Measurements from ENCODE around the gene RPS6KA3.

RPS6KA3 gene

DNA sequence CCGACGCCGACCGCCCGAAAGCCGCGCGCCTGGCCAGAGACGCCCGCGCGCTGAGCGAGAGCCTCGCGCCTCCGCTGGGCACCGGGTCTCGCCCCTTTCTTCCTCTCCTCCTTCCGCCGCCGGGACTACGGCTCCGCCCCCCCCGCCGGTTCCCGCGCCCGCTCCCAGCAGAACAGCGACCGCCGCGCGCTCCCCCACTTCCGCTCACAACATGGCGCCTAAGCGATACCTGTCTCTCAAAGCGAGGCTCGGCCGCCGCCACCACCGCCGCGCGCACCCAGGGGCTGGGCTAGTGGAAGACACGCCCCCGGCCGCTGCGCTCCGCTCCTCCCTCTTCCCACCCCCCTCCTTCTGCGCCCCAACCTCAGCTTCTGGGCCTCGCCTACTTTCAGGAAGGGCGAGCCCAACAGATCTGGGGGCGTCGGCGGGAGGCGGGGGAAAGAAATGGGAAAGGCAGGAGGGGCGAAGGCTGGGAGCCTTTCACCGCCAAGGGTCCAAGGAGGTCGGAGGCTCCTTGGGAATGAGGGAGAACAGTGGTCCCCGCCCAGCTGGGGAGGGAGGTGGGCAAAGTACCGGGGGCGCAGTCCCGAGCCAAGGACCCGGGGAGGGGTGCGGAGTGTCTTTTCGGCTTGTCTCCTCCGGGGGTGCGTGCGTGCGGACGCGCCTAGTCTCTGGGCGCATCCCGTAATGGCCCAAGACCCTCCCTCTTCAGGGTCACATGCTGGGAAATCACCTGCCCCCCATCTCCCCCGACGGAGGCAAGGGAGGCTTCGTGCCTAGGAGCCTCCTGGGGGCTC lies at the start of gene RPS6KA3:
RPS6KA3 (minus strand) TSS at position 100 of the 797 bp plus-strand sequence. CDS start 277 bp downstream, outside the sequence.
- DNase-seq, result peak; percentile 83 to 84

DNA sequence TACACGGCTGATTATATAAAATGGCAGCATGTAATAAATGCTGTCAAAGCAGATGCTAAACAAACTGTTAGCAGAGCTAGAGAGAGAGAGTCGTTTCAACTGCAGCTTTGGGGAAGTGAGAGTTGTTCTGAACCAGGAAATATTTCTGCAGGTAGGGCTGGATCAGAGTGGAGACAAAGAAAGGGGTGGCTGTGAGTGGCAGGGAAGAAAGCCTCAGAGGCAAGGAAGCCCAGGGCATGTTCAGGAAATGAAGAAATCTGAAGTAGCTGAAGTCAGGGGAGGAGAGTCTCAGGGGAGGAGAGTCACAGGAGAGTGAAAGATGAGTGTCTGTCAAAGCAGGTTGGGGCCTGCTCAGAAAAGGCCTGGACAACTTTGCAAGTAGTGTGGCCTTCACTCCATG lies 48.4 kb upstream of the RPS6KA3 start:
- DNase-seq, result no peak

DNA sequence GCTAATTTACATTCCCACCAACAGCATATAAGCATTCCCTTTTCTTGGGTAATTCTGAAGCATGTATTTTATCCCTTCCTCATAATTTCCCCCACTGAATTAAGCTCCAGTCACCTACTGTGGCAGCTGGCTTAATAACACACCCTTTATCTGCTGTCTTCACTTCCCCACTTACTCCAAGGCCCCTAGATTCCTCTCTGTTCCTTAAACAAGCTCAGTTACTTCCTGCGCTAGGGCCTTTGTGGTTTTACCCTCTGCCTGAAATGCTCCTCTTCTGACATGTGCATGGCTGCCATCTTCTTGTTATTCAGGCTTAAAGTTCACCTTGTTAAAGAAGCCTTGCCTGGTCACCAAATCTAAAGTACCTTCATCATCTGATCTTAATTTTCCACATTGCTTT lies 47.2 kb upstream of the RPS6KA3 start:
- DNase-seq, result no peak

GRCh38 chrX:20312018-20312417 lies 45.3 kb upstream of the RPS6KA3 start:
- no peak for DNase-seq

DNA sequence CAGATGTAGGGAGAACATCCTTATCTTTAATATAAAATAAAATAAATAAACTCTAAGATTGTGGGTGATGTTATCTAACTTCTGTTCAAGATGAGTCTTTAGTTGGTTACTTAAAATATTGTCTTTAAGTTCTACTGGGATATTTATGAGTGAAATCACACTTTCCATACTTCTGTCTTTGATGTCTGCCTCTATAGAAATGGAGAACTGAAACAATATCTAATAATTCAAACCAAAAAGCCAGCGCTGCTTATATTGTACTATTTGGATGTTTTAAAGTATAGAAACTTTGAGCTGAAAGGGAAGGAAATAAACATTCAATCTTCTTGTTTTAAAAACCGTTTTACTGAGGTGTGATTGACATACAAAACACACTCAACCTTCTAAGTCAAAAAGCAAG lies 44.8 kb upstream of the RPS6KA3 start:
- DNase-seq, result no peak

DNA sequence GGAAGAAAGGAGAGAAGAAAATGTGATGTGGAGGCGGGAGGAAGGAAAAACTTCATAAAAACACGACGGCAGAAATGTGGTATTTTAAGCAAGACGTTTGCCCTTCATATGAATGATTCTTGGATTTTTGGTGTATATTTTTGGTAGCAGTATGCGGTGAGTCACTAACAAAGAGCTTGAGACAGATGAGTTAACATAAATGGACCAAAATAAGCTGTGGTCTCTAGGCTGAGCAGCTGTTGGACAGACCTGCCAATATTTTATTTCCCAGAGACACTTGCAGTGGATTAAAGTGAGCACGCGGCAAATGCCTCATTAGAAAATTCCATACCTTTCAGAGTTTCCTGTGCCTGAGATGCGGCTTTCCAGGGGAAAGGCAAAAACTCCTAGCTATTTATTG lies 43.1 kb upstream of the RPS6KA3 start:
- DNase-seq, result no peak

DNA sequence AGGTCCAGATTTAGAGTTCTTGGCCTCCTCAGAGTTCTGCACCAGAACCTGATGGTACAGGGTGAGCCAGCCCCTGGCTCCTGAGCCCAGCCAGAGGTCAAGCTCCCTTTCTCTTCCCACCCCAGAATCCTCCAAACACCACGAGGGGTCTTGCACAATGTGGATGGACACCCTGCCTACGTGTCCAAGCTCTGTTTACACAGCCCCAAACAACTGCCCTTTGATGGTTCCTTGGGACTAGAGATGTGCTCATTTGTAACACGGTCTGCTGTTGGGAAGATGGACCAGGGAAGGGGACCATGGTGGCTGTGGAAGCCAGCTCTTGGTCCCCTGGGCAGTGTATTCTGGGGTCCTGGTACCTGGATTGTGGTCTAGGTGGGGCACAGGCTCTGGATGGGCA lies 40.0 kb upstream of the RPS6KA3 start:
- DNase-seq, result no peak

DNA sequence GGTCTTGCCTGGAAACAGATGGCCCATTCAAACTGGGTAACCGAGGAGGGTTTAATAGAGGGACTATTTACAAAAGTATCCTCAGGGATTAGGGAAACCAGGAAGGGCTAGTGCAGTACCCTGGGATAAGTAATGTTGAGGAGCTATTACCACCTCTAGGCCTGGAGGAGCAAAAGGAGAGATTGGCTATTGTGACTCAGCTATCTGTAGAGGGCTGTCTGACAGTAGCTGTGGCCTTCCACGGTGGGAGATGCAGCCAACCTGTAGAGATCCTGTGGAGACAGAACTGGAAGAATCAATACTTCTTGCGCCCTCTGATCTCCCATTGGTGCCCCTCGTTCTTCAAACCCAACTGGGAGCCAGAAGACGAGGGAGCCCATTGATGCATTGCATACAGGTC lies 34.1 kb upstream of the RPS6KA3 start:
- no peak for DNase-seq

DNA sequence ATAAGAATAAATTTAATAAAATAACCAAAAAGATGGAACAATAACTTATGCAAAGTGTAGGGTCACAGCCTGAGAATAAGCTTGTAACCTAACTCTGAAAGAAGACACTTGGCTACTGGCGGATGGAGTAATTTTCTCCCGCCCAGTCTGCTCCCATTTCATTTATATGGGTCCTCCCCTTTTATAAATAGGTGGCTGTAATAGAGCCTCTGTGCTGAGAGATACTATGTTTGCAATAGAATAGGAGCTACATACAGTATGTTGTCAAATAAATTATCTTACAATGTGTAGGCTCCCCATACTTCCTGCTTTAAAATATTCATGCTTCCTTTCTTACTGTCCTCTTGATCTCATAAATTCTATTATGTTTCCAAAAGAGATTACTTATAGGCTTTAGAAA lies 28.2 kb upstream of the RPS6KA3 start:
- no peak for DNase-seq

- DNase-seq, result no peak
Measured at GRCh38 chrX:20294284-20294683, 27.6 kb upstream of the RPS6KA3 start.

DNA sequence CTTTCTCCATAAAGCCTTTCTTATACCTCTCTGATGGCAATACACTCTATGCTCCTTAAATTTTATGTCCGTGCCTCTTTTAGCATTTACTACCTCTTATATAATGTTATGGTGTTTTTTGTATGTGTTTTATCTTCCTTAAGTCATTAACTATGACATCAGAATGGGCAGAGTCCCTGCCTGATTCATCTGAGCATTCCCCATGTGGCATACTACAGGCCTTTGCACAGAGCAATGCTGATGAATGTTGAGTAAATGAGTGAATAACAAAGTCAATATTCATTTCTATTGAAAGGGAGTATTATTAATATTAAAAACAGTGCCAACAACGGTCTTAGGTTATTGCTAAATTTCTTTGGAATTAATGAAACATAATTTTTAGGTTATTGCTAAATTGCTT lies 18.8 kb upstream of the RPS6KA3 start:
- DNase-seq, result no peak

DNA sequence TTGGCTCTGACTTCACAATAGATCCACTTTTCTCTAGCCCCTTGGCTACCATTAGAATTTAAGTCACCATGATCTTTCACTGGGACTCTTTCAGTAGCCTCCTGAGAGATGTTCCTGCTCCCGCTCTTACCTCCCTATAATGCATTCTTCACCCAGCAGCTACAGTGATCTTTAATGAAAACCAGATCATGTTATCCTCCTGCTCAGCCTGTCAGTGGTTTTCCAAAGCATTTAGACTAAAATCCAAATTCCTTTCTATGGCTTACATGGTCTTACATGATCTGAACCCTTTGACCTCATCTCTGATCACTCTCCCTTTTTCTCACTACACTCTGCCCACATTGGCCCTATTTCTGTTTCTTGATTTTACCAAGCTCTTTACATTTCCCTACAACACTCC lies 18.3 kb upstream of the RPS6KA3 start:
- DNase-seq, result no peak

- DNase-seq, result no peak
Measured at GRCh38 chrX:20284444-20284843, 17.7 kb upstream of the RPS6KA3 start.

GRCh38 chrX:20280938-20281337 lies 14.2 kb upstream of the RPS6KA3 start:
- no peak for DNase-seq

DNA sequence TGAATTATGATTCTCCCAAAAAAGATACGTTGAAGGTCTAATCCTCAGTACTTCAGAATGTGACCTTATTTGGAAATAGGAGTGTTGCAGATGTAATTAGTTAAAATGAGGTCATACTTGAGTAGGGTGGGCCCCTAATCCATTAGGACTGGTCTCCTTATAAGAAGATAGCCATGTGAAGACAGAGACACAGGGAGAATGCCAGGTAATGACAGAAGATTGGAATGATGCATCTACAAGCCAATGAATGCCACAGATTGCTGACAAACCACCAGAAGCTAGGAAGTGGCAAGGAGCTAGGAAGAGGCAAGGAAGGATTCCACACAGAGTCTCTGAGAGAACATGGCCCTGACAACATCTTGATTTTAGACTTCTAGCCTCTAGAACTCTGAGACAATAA lies 7.4 kb upstream of the RPS6KA3 start:
- DNase-seq, result no peak

- DNase-seq, result no peak
Measured at GRCh38 chrX:20271730-20272129, 5.0 kb upstream of the RPS6KA3 start.

DNA sequence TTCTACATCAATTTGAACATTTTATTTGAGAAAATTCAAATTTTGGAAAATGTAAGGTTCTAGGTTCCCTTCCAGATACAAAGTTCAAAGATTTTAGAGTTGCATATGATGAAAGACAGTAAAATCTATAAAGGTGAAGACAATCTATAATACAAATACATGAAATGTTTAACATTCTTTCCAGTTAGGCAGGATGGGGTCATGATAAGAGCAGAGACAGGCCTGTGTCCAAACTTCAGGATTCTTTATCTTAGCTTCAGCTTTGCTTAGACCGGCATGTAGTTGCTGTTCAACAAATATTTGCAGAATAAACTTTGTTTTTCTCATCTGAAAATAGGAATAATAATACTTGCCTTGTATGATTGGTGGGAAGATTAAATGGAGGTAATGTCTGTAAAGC lies 4.5 kb upstream of the RPS6KA3 start:
- DNase-seq, result no peak

- DNase-seq, result no peak
Measured at GRCh38 chrX:20270562-20270890, 3.8 kb upstream of the RPS6KA3 start.

- no peak for DNase-seq
Measured at GRCh38 chrX:20269848-20270561, 3.3 kb upstream of the RPS6KA3 start.

- peak in 1 of 2 experiments; percentile 17 for DNase-seq
Measured at GRCh38 chrX:20267931-20268701, 1.4 kb upstream of the RPS6KA3 start.

DNA sequence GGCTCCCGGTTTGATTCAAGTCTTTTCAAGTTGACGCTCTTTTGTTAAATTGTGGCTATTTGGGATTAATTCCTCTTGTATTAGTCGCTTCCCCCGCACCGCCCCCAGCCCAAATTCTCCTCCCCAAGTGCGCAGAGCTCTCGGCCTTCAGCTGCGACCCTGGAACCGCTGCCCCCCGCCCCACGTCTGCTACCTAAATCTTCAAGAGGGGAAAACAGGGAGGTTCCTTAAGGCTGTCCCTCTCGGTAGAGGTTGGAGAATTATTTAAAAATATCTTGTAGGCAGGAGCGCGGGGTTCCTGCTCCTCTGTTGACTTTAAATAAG lies 860 bp upstream of the RPS6KA3 start:
- DNase-seq, result no peak

GRCh38 chrX:20265726-20266681 lies 705 bp downstream of the RPS6KA3 start:
- peak; percentile 10 for DNase-seq

GRCh38 chrX:20265221-20265725 lies 1.4 kb downstream of the RPS6KA3 start:
- DNase-seq, result peak; percentile 58 to 72

Data from activated CD4-positive, alpha-beta T cell treated with anti-CD3 and anti-CD28 coated beads, Interleukin-2, amount 50 U/mL, for 4 hours (primary cell).